ENCODE results near the gene FBXL20. TPM values are rescaled to one million over a fixed set of nuclear protein-coding genes. Genes with fewer than 3 reads are reported as not detected.

The FBXL20 gene
- total RNA-seq, 2 donors from 2014 or later, result 22.4 to 43.6 TPM

GRCh38 chr17:39213852-39214251 is 187.6 kb downstream of the FBXL20 start:
- TF ChIP-seq POLR2A (IDR thresholded peaks at IDR 0.05) (no peak), POLR2AphosphoS5 (IDR thresholded peaks at IDR 0.05) (no peak), CTCF (IDR thresholded peaks at IDR 0.05) (no peak)
- Histone ChIP-seq H3K4me1 (replicated peaks) (peaks cover 14% of the 10 kb centered on the region), H3K36me3 (no peaks in the 10 kb centered on the region), H3K4me3 (no peak overlapping the region), H3K27ac (no peak overlapping the region), H3K9me3 (no peaks in the 10 kb centered on the region), H3K27me3 (replicated peaks; ENCODE audit: insufficient read depth) (no peaks in the 10 kb centered on the region)
- intact Hi-C loops (cut with DNase I), result no loop called here
- DNase-seq (ENCODE audit: low spot score), result no peak
- WGBS, result 87% methylated on average over 9 of the region's 9 CpGs

GRCh38 chr17:39212841-39213480 is 188.5 kb downstream of the FBXL20 start:
- intact Hi-C loops (cut with DNase I), result no loop called here
- H3K9me3 ChIP-seq, result no peaks in the 10 kb centered on the region
- peak overlapping the region; percentile 4 to 36 for H3K27ac ChIP-seq
- no peak overlapping the region for H3K4me3 ChIP-seq
- peaks cover 17% of the 10 kb centered on the region for H3K4me1 ChIP-seq (replicated peaks)
- no peaks in the 10 kb centered on the region for H3K36me3 ChIP-seq
- no peak for TF ChIP-seq CTCF (IDR thresholded peaks at IDR 0.05)
- peak; percentile 82 for TF ChIP-seq POLR2AphosphoS5 (IDR thresholded peaks at IDR 0.05)
- TF ChIP-seq POLR2A (IDR thresholded peaks at IDR 0.05), result no peak
- WGBS, result 41% methylated on average over 16 of the region's 16 CpGs
- peak; percentile 82 for DNase-seq (ENCODE audit: low spot score)
- H3K27me3 ChIP-seq (replicated peaks; ENCODE audit: insufficient read depth), result no peaks in the 10 kb centered on the region

GRCh38 chr17:39212195-39212810 is 189.1 kb downstream of the FBXL20 start:
- intact Hi-C loops (cut with DNase I), result no loop called here
- TF ChIP-seq CTCF (IDR thresholded peaks at IDR 0.05) (no peak), POLR2A (IDR thresholded peaks at IDR 0.05) (no peak), POLR2AphosphoS5 (IDR thresholded peaks at IDR 0.05) (no peak)
- Histone ChIP-seq H3K4me1 (replicated peaks) (peaks cover 17% of the 10 kb centered on the region), H3K9me3 (no peaks in the 10 kb centered on the region), H3K36me3 (no peaks in the 10 kb centered on the region), H3K4me3 (no peak overlapping the region), H3K27me3 (replicated peaks; ENCODE audit: insufficient read depth) (no peaks in the 10 kb centered on the region), H3K27ac (peak overlapping the region; percentile 26 to 36)
- no peak for DNase-seq (ENCODE audit: low spot score)
- 77% methylated on average over 11 of the region's 11 CpGs for WGBS

GRCh38 chr17:39210093-39210434 is 191.4 kb downstream of the FBXL20 start:
- TF ChIP-seq CTCF (IDR thresholded peaks at IDR 0.05) (no peak), POLR2AphosphoS5 (IDR thresholded peaks at IDR 0.05) (no peak), POLR2A (IDR thresholded peaks at IDR 0.05) (no peak)
- Histone ChIP-seq H3K27me3 (replicated peaks; ENCODE audit: insufficient read depth) (no peaks in the 10 kb centered on the region), H3K4me1 (replicated peaks) (peaks cover 17% of the 10 kb centered on the region), H3K9me3 (no peaks in the 10 kb centered on the region), H3K36me3 (no peaks in the 10 kb centered on the region), H3K27ac (peak overlapping the region; percentile 59 to 70), H3K4me3 (peak overlapping the region; percentile 18 to 28)
- 18% methylated on average over 22 of the region's 22 CpGs for WGBS
- intact Hi-C loops (cut with DNase I), result no loop called here
- no peak for DNase-seq (ENCODE audit: low spot score)

Measured in prostate gland (tissue), 2 donors.